HG03432 (cell line): ENCODE measurements around the gene GLI3.

ENCODE experiments used
- ATAC-seq: cut with Tn5 transposase; IDR thresholded peaks from one replicate; pipeline ENCODE4 v1.9.1; 2021; ENCODE audit warnings: mild to moderate bottlenecking, moderate library complexity; ENCODE audit not compliant: unreplicated experiment

GLI3 gene

DNA sequence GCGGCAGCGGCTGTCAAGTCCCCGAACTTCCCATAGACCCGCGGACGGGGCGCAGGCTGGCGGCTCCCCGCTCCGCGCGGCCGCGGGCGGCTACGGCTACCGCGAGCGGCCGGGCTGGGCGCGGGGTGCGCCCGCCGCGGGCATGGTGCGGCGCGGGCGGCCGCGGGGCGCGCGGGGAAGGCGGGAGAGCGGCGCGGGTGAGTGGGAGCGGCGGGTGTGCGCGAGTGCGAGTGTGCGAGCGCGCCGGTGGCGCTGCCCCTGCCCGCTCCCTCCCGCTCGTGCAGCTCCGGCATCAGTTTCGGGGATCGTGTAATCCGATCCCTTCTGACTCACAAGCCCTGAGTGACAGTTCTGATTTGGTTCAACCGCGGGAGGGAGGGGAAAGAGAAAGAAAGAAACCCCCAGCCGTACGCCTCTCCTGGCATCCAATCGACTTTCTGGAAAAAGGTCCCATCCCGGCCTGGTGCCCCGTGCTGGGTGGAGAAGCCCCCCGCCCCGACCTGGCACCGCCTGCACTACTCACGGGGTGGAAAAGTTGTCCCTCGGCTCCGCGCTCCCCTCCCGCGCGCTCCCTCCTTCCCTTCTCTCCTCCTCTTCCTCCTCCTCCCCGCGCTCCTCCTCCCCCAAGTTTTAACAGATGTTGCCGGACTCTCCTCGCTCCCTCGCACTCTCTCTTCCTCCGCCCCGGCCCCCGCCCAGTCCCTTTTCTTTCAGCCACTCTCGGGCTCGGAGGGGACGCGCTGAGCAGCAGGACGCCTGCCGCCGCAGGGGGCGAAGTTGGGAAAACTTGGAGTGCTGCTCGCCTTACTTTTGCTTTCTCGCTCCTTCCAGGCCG, at the start of gene GLI3:
Gene GLI3 (minus strand): TSS at position 234 of the 835 bp plus-strand sequence. CDS start 13,956 bp downstream, outside the sequence.
- ATAC-seq = peak; percentile 79

DNA sequence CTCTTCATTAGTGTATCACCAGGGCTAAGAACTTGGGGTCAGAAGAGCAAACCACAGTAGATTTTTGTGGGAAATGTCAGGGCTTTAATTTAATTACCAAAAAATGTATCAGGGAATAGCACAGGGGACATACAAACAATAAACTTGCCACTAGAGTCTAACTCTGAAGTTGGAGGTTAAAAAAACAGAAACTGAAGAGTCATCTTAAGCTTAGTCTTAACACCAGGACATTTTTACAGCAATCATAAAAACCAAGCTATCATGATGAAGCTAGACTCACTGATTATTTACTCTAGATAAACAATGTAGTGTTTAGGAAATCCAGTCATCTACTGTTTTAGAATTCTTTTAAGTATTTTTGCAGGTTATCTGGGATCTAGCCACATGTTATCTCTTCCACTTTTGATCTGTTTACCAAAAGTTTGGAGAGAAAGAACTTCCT, 48.4 kb upstream of the GLI3 start:
- no peak for ATAC-seq

DNA sequence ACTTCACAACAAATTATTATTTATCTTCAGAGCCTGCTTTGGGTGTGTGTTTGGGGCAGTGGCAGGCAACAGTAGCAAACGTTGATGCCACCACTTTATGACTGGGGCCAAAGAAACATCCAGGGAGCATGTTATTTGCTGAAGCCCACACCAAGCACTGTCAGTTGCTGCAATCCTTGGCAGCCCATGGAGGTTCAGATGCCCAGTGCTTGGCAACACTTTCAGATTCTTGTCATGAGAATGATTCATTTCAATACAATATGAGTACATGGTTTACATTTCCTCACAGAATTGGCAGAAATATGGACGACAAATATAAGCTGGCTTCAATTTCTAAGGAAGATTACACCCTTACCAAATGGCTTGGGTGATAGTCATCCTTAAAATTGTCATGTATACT, 46.5 kb upstream of the GLI3 start:
- no peak for ATAC-seq

DNA sequence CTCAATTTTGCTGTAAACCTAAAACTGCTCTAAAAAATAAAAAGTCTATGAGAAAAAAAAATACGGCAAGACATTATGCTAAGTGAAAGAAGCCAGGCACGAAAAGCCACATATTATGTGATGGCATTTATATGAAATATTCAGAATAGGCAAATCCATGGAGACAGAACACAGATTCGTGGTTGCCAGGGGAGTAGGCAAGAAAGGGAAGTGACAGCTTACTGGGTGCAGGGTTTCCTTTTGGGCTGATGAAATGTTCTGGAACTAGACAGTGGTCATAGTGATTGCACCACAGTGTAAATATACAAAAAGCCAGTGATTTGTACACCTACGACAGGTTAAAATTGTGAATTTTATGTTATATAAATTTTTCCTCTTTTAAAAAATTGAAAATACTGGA, 41.3 kb upstream of the GLI3 start:
- no peak for ATAC-seq

DNA sequence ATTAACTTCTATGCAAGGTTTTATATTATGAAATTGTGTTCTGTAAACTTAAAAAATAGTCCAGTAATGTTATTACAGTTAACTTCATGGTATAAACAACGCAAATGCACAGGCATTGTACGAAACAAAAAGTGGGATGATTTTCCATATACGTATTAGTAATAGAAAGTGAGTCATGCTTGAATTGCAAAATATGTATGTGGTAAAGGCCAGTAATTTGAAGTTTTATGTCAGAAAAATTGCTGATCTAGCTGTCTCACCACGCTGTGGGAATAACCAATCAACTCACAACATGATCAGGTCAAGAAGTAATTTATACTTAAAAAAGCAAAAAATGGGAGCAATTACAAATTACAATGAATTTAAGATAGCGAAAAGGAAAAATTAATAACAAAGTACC, 37.0 kb upstream of the GLI3 start:
- ATAC-seq = no peak

DNA sequence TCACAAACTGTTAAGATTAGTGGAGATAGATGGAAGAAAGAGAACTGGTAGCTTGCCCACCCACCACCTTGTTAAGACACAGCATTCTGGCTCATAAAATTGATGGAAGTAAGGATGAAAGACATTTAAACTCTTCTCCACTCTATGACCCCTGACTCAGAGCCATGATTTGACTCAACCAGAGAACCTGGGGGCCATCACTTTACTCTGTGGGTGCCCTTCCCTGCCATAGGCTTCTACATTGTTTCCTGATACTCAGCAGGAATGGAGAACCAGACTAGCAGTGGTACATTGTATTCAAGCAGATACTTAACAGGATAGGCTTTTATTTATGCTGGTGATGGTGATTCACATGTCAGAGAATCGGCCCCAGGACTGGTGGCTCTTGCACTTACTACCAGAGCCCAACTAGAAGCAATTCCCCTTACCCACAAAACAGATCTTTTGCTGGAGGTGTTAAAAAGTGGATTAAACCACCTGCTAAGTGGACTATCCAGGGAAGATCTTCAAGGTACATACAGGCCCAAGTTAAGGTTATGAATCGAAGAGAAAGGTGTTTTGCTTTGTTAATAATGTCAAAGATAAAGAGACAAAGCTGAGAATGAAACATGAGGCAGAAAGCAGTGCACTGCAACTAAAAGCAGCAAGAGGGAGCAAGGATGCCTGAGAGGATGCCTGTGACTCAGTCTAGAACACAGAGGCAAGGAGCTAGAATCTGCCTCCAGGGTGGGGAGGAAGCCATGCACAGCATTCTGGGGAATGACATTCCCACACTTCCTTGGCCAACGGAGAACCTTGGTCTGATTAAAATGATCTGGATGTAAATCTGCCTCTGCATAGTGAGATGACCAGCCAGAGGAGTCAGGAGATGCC, 36.0 kb upstream of the GLI3 start:
- ATAC-seq = no peak

DNA sequence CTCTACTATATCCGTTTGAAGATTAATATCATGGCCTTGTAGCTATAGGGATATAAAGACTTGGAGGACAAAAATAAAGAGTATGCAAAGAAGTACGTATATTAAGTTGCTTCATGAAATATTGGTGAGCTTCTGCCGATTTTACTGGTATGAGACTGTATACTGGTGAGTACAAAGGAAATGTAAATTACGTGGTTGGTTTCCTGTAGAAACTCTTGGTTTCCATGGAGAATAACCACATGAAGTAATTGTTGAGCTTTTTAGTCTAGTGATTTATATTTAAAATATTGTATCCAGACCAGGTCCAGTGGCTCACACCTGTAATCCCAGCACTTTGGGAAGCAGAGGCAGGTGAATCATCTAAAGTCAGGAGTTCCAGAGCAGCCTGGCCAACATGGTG, 32.2 kb upstream of the GLI3 start:
- no peak for ATAC-seq

DNA sequence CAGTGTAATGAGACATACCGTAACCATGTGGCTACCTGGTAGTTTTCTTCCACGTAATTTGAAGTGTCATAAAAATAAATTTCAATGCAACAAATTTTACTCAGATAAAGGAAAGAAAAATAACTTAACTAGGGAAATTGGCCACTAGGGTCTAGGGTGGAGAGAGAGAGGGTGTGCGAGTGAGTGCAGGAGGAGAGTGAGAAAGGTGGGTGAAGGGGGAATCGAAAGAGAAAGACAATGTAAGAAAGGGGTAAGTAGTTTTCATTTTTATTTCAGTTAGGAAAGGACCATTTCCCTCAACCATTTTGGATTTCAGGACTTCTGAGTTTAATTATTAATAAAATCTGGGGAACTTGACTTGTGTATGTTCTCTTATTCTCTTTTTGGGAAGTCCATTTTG, 27.7 kb upstream of the GLI3 start:
- no peak for ATAC-seq

DNA sequence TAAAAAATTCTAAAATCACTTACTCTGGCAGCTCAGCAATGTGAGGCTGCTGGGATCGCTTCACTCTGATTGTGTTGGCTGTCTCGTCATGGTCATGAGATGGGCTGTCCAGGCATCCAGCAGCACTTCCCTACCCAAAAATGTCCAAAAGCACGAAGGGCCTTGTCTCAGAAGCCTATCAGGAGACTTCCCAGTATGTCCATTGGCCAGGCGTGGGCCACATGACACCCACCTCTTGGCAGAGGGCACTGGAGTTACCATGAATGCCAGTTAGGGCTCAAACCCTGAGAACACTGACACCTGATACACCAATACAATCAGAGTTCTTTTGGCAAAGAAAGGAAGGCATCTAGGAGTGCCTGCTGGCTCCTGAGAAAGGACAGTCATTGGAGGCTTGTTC, 27.0 kb upstream of the GLI3 start:
- no peak for ATAC-seq

DNA sequence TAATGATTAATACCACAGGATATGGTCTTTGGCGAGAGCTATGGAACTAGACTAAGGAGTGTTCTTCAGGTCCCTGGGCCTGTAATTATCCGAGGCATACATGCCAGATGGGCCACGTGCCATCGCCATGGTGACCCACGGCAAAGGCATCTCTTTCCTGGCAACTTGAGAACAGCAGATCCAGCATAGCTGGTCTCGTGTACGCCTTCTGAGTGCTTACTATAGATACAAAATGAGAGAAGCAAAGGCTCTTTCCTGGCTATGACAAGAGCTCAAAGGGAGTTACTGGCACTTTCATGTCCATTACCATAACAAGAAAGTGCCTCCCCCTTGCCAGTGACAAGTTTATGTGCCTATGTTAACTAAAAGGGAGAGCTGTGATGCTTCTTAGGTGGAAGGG, 26.0 kb upstream of the GLI3 start:
- no peak for ATAC-seq

DNA sequence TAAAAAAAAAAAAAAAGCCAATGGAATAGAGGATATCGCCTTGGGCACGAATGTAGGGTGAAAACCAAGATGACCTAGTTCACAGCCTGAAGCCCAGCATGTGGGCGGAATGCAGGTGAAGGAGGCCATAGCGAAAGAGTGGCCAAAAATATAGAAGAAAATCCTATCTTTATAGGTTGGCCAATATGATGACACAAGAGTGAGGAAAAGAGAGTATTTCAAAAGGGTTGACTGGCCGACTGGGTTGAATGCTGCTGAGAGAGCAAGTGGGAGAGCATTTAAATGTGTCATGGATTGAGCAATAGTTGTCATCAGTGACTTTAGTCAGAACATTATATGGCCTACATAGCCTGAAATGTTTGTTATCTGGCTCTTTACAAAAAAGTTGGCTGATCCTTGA, 17.2 kb upstream of the GLI3 start:
- no peak for ATAC-seq

DNA sequence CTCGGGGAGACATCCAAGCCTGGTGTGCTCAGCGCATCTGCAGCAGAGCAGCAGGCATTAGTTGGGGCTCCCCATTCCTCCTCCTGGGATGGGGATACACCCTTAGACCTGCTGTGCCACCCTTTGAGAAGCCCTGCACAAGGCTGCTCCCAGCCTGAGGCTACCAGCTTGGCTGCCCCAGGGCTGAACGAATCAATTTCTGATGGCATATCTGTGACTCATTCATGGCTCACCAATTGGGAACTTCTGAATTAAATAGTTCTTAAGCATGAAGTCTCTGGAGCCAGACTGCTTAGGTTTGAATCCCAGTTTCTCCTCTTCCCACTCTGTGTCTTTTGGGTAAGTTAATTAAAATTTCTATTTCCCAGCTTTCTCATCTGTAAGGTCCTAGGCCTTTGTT, 16.3 kb upstream of the GLI3 start:
- ATAC-seq = no peak

DNA sequence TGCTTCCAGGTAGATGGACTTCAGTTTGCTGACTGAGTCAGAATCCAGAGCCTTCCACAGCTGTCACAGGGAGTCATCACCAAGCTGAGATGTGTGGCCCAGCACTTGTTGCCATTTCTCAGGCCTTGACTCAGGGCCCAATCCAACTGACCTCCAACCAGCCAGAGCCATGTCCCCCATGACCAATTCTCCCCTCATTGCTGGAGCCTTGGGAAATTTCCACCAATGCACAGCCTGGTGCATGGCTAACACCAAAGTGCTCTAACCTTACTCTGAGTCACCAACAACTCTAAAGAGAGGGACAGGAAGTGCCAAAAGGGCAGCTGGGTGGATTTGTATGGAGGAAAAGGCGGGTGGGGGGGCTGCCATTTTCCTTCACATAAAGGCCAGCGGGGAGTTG, 13.4 kb upstream of the GLI3 start:
- no peak for ATAC-seq

DNA sequence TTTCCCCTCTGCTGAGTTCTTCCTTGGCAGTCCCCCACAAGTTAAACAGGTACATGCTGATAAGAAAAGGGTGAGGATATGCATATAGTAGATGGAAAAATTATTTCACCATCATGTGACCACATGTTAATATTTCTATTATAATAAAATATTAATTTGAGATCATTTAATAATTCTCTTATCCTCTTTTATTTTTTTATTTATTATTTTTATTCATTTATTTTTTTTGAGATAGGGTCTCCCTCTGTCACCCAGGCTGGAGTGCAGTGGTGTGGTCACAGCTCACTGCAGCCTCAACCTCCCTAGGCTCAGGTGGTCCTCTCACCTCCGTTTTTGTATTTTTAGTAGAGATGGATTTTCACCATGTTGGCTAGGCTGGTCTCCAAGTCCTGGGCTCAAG, 11.6 kb upstream of the GLI3 start:
- no peak for ATAC-seq

DNA sequence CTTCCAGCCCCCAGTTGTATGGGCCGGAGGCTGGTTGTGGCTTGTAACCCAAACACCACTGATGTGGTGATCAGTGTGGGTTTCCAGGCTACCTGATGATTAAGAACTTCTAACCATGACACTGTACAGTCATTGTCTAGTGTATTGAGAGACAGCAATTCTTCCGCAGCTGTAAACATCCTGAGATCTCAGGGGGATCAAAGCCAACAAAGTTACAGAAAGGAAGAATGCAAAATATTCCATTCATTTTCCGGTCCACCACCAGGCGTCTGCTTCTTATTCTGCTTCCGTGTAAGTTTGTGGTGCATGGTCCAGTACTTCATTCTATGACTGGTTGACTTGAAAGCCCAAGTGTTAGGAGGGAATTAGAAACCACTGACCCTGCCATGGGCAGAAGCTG, 10.3 kb upstream of the GLI3 start:
- ATAC-seq = no peak

DNA sequence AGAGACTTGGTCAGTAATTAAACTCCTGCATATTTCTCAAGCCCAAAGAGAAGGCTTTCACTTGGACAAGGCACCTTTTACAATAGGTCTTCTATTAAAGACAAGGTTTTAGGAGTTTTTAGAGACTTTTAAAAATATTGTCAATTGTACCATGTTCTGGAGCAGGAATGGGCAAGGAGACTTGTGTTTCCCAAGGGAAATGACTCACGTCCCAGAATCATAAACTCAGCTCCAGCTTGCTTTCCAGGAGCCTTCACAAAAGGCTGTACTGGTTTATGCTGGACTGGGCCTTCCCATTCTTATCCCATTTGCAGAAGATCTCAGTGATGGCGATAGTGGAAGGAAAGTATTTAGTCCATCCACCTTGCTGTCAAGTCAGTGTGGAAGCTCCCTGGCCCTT, 7.8 kb upstream of the GLI3 start:
- no peak for ATAC-seq

DNA sequence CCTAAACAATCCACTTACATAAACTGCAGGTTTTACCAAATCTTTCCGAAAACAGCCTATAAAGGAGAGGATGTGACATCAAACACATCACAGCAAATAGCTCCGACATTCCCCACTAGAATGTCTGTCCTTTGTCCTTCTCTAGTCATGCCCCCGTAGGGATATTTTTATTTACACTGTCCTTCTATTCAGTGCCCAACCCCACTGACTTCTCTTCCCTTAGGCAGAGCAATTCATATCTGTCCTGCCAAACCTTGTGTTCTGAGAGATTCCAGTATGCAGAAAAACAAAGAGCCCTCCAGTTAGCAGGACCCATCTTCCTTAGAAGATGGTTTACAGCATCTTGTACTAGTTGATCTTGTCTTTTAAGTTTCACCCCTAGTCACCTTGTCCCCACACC, 5.4 kb upstream of the GLI3 start:
- no peak for ATAC-seq

DNA sequence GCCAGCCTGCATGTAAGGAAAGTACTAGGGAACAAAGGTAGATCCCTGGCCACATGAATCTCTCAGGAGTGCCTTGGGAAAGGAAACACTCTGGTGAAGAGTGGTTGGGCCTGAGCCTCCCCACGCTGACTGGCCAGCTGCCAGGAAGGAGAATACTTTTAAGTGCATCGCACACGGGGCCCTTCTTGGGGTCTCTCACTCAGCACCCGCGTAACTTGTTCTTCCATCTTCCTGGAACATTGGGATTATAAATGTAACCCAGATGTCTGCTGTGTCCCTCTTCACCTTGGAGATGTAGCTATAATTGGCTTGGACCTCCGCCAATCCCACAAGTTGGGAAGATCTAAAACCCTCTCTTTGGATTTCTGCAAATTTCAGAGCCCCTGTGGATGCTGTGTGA, 4.4 kb upstream of the GLI3 start:
- ATAC-seq = no peak

DNA sequence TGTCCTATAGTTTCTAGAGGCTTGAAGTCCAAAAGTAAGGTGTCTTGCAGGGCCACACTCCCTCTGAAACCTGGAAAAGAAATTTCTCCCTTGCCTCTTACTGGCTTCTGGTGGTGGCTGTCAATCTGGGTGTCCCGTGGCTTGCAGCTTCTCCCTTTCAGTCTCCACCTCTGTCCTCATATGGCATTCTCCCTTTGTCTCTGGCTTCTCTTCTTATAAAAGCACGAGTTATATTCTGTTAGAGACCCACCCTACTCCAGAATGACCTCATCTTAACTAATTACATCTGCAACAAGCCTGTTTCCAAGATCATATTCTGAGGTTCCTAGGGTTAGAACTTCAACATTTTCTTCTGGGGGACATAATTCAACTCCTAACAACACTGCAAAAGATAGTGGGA, 3.4 kb upstream of the GLI3 start:
- ATAC-seq = no peak

DNA sequence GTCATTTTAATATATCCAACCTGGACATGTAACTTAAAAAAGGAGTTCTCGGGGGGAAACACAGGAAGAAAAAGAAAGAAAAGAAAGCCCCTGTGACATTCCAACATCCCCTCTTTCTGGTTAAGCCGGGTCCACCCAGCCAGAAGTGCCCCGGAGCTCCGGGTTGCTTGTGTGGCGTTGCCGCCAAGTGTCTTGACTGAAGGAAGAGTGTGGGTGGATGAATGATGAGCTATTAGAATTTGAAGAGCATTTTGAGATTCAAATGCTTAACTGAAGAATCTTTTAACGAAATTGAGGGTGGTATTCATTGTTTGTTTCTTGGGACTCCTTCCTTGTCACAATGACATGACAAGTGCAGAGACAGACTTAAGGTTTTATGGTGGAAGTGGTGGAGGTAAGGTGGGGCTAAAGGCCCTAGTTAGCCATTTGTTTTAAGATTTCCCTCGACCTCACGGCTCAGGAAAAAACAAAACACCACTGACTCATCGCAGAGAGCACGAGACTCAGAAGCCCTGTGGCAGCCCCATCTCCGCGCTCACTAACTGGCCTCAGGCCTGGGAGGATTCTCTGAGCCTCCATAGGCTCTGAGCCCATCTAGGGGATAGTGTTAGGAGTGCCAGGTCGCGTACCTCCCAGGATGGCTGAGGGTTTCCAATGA, 1.8 kb upstream of the GLI3 start:
- no peak for ATAC-seq

DNA sequence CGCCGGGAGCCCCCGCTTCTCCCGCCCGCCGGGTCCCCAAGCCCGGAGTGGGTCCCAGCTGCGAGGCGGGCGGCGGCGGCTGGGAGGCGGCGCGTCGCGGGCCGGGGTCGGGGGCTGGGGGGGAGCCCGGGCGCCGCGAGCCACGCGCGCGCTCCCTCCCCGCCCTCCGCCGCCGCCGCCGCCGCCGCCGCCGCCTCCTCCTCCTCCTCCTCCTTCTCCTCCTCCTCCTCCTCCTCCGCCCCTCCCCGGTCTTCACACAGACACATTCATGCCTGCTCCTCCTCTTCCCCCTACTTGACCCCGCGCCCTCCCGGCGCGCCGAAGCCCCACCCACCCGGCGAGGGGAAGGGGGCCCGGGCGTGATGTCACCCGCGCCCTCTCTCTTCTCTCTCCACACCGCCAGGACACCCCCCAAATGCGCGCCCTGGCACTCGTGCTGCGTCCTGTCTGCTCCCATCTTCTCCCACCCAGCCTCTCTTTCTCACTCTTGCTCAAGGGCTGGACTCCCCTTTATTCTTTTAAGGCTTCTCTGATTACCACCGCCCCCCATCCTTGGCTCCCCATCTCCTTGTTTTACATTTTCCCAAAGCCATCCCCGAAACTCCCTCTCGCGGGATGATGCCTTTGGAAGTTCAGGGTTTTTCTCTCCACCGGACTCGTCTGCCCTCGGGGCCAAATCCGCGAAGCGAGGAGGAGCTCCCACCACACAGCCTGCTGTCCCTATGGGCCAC, 967 bp upstream of the GLI3 start:
- ATAC-seq = no peak
